GM19467 (cell line): ENCODE results near the gene DLEC1.
"Not testable (repeated sequence)": the region's sequence is repeated elsewhere in the genome, so short reads cannot be mapped to it uniquely, and the experiment has no call there.

Source experiments
- ATAC-seq: cut with Tn5 transposase; IDR thresholded peaks from one replicate; pipeline ENCODE4 v1.9.1; 2021; ENCODE audit warnings: mild to moderate bottlenecking, moderate library complexity; ENCODE audit not compliant: unreplicated experiment

The DLEC1 gene

DNA sequence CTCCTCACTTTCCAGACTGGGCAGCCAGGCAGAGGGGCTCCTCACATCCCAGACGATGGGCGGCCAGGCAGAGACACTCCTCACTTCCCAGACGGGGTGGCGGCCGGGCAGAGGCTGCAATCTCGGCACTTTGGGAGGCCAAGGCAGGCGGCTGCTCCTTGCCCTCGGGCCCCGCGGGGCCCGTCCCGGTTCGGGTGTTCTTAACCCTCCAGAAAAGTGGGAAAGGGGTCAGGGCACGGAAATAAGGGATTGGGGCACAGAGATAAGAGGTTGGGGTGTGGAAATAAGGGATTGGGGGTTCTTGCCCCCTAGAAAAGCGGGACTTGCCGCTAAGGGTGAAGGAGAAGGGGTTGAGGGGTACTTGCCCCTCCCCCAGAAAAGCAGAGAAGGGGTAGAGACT lies 43.3 kb downstream of the DLEC1 start:
- ATAC-seq, result not testable (repeated sequence)

- ATAC-seq, result not testable (repeated sequence)
These were observed 44.2 kb downstream of the DLEC1 start for GRCh38 chr3:38083254-38083653.

GRCh38 chr3:38083871-38084333 lies 44.9 kb downstream of the DLEC1 start:
- ATAC-seq, result no peak

DNA sequence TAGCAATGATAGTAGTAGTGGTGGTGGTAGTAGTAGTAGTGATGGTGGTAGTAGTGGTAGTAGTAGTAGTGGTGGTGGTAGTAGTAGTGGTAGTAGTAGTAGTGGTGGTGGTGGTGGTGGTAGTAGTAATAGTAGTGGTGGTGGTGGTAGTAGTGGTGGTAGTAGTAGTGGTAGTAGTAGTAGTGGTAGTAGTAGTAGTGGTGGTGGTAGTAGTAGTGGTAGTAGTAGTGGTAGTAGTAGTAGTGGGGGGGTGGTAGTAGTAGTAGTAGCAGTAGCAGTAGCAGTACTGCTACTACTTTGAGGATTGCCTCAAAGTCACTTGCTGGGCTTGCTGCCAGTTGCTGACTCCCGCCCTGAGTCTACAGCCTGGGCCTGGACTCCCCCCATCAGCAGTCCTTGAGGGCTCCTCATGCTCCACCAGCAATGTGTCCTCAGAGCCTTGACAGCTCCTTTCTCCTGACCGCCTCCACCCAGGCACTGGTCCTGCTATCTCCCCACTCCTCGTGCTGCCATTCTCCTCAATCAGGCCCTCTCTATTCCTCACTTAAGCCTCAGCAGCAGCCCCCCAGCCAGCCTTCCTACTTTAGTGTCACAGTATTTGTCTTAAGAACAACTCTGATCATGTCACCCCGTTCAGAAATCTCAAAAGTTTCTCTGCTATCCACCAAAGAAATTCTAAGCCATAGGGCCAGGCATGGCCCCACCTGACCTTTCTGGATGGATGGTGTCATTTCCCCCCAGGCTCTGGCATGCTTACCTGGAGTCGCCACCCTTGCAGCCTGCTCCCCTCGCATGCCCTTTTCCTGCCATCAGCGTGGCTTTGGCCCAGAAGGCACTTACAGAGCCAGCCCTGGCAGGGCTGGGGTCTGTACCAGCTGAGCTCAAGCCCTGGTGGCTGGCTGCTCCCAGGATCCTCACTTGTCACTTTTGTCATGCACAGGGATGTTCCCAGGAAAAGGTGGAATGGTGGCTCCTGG lies 45.6 kb downstream of the DLEC1 start:
- ATAC-seq, result no peak

DNA sequence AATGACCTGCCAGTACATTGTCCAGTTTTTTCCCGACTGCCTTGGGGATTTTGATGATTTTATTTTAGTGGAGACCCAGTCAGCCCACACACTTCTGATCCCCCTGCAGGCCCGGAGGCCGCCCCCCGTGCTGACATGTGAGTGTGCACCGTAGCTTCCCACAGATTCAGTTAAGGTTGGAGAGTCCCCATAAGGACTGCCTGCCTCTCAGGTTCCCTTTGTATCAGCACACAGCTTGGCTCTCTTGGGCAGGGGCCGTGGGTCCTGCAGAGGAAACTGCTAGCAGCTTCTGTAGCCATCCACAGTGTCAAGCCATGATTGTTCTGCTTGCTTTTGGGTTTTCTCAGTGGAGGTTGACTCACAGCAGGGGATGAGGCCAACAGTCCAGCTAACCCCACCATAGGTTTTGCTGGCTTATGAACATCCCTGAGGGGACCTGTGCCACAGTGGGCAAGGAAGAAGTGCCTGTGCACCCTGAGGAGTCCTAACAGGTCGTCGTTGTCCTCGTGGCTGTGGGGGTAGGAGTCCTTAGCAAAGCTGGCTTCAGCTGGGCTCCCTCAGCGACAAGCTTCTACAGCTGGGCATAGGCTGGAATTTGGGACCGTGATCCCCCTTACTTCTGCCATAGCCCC lies 46.4 kb downstream of the DLEC1 start:
- no peak for ATAC-seq

GRCh38 chr3:38085943-38086324 lies 46.9 kb downstream of the DLEC1 start:
- ATAC-seq, result no peak

DNA sequence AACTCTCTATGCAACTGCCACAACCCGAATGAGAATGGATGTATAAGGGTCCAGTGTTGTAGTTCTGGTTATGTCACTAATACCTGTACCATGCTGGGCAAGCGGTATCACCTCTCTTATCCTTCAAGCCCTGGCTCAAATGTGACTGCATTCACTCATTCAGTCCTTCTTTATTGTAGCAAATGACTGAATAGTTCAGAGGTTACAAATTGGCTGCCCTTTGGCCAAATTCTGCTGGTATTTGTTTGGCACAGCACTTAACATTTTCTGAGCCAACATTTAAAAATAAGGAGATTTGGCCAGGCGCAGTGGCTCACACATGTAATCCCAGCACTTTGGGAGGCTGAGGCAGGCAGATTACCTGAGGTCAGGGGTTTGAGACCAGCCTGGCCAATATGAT lies 47.5 kb downstream of the DLEC1 start:
- ATAC-seq, result no peak

DNA sequence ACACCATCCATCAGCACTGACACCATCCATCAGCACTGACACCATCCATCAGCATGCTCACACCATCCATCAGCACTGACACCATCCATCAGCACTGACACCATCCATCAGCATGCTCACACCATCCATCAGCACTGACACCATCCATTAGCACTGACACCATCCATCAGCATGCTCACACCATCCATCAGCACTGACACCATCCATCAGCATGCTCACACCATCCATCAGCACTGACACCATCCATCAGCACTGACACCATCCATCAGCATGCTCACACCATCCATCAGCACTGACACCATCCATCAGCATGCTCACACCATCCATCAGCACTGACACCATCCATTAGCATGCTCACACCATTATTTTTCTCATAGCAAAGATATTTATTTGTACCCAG lies 48.3 kb downstream of the DLEC1 start:
- ATAC-seq, result not testable (repeated sequence)

GRCh38 chr3:38088126-38089078 lies 49.4 kb downstream of the DLEC1 start:
- no peak for ATAC-seq

DNA sequence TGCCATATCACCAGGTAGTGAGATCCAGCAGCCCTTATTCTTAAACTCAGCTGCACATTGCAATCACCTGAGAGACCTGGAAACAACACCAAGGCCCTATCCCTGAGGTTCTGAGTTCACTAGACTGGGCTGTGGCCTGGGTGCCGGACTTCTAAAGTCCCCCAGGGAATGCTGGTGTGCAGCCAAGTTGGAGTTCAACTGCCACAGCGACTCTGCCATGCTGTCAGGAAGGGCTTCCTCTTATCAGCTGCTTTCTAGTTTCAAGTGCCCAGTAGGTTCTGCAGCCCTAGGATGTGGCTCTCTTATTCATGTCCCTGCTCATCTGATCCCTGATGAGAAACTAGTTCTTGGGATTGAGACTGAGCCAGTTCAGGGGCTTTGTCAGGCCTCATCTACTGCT lies 50.2 kb downstream of the DLEC1 start:
- ATAC-seq, result no peak

DNA sequence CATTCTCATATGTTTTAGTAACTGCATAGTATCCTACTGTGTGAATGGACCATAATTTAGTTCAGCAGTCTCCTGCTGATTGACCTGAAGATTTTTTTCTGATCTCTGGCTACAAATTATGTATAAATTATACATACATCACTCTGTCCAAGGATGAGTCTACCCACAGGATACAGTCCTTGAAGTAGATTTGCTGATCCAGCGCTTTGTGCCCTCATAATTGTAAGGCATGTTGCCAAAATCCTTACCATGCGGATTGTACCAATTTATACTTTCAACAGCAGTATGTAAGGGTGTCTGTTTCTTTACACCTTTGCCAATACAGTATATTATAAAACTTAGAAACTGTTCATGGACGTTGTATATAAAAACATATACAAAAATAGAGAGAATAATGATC lies 51.4 kb downstream of the DLEC1 start:
- ATAC-seq, result no peak

- no peak for ATAC-seq
These were observed 56.0 kb downstream of the DLEC1 start for GRCh38 chr3:38094999-38095398.

- no peak for ATAC-seq
These were observed 56.9 kb downstream of the DLEC1 start for GRCh38 chr3:38095669-38096483.

GRCh38 chr3:38097446-38098375 lies 58.7 kb downstream of the DLEC1 start:
- ATAC-seq, result no peak

DNA sequence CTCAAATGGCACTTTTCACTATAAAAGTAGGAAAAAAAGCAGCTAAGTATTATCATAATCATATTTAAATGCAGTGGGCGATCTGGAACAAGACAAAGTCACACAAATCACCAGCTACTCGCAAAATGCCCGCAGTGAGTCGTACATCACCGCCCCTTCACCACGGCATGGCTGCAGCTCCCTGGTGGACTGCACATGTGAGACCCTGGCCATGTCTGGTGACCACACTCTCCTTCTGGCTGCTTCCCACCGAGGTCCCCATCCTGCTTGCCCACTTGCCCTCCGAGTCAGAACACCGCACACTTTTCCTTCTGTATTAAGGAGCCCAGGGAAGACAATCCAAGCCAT lies 59.3 kb downstream of the DLEC1 start:
- ATAC-seq, result no peak

- no peak for ATAC-seq
These were observed 60.5 kb downstream of the DLEC1 start for GRCh38 chr3:38099518-38099917.

- ATAC-seq, result no peak
These were observed 61.5 kb downstream of the DLEC1 start for GRCh38 chr3:38100498-38100897.

- no peak for ATAC-seq
These were observed 62.9 kb downstream of the DLEC1 start for GRCh38 chr3:38101811-38102443.

DNA sequence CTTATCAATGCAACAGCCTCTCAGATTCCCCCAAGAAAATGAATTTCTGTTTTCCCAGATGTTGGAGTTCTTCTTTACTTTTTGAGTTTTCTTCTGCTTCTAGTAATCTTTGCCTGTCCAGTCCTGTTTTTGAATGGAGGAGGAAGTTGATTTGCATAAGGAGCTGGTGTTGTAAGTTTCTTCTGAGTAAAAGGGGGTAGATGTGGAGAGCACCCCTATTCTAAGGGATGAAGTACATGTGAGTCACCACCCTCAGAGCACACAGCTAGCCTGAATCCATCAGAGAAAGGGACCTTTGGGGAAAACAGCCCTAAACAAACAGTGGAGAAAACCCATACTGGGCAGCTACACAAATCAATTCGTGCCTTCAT lies 63.4 kb downstream of the DLEC1 start:
- no peak for ATAC-seq
